HEK293 (cell line): ENCODE results near the gene TWIST2.

ENCODE experiments used
- CTCF ChIA-PET: fragments of 350-600 bp; formaldehyde crosslinking; extraction: SDS; loops from one replicate; lab custom pipeline; 2021; ENCODE audit warnings: antibody characterized with exemption; lab: Yijun Ruan, JAX
- POLR2A ChIA-PET: fragments of 300-600 bp; formaldehyde crosslinking; extraction: SDS; loops from one replicate; lab custom pipeline; 2020; ENCODE audit warnings: antibody characterized with exemption, inconsistent platforms; lab: Yijun Ruan, JAX
- H3K27ac ChIP-seq: fragments of 200-500 bp; sonication (Bioruptor generic); 2 replicates; pipeline ENCODE4 v1.5.1; 2014; ENCODE audit warnings: low read depth, low read length, control low read depth, inconsistent platforms; ENCODE audit errors: extremely low read depth
- H3K36me3 ChIP-seq, 2 experiments: fragments of 200-500 bp in 1 of 2; sonication (Bioruptor generic) in 1 of 2; 1 replicate in 1 of 2; 2 replicates in 1 of 2; pipeline ENCODE4 v1.5.1; 2014 to 2017; ENCODE audit warnings: inconsistent platforms in 2 of 2, low read length in 2 of 2; ENCODE audit not compliant: control insufficient read depth in 2 of 2, insufficient read depth in 1 of 2
- H3K4me1 ChIP-seq: fragments of 200-500 bp; sonication (Bioruptor generic); 2 replicates; pipeline ENCODE4 v1.5.1; 2014; ENCODE audit warnings: mild to moderate bottlenecking, low read length, inconsistent platforms; ENCODE audit not compliant: control insufficient read depth, insufficient read depth
- H3K4me3 ChIP-seq: 2 replicates; pipeline ENCODE4 v1.5.1; 2011; ENCODE audit warnings: low read depth, mild to moderate bottlenecking, control low read depth, low read length, moderate library complexity
- H3K9me3 ChIP-seq: fragments of 200-500 bp; sonication (Bioruptor generic); 2 replicates; pipeline ENCODE4 v1.5.1; 2014; ENCODE audit warnings: low read depth, low read length, inconsistent platforms; ENCODE audit not compliant: control insufficient read depth, insufficient read depth
- RBAK ChIP-seq: fragments of 450-650 bp; formaldehyde crosslinking; IDR thresholded peaks from 2 replicates; pipeline ENCODE4 v1.5.1; 2016; ENCODE audit warnings: missing biosample characterization, missing genetic modification characterization
- SCRT1 ChIP-seq: fragments of 450-650 bp; formaldehyde crosslinking; IDR thresholded peaks from 2 replicates; pipeline ENCODE4 v1.5.1; 2016; ENCODE audit warnings: missing biosample characterization, missing genetic modification characterization, borderline replicate concordance
- SP2 ChIP-seq: fragments of 450-650 bp; formaldehyde crosslinking; IDR thresholded peaks from 2 replicates; pipeline ENCODE4 v1.5.1; 2016; ENCODE audit warnings: missing biosample characterization, missing genetic modification characterization
- ZBTB1 ChIP-seq: fragments of 450-650 bp; formaldehyde crosslinking; IDR thresholded peaks from 2 replicates; pipeline ENCODE4 v1.5.1; 2016; ENCODE audit warnings: missing biosample characterization, missing genetic modification characterization
- ZFP3 ChIP-seq: fragments of 450-650 bp; formaldehyde crosslinking; IDR thresholded peaks from 2 replicates; pipeline ENCODE4 v1.5.1; 2016; ENCODE audit warnings: low read depth, missing biosample characterization, missing genetic modification characterization
- ZFP41 ChIP-seq: fragments of 450-650 bp; formaldehyde crosslinking; IDR thresholded peaks from 2 replicates; pipeline ENCODE4 v1.5.1; 2016; ENCODE audit warnings: missing biosample characterization, missing genetic modification characterization, borderline replicate concordance
- ZNF221 ChIP-seq: fragments of 450-650 bp; formaldehyde crosslinking; IDR thresholded peaks from 2 replicates; pipeline ENCODE4 v1.5.1; 2017; ENCODE audit warnings: missing biosample characterization, missing genetic modification characterization, borderline replicate concordance
- ZNF248 ChIP-seq: fragments of 450-650 bp; formaldehyde crosslinking; IDR thresholded peaks from 2 replicates; pipeline ENCODE4 v1.5.1; 2017; ENCODE audit warnings: missing biosample characterization, missing genetic modification characterization
- ZNF26 ChIP-seq: fragments of 450-650 bp; formaldehyde crosslinking; IDR thresholded peaks from 2 replicates; pipeline ENCODE4 v1.5.1; 2016; ENCODE audit warnings: missing biosample characterization, missing genetic modification characterization
- ZNF292 ChIP-seq: fragments of 450-650 bp; formaldehyde crosslinking; IDR thresholded peaks from 2 replicates; pipeline ENCODE4 v1.5.1; 2016; ENCODE audit warnings: low read depth, missing biosample characterization, missing genetic modification characterization, borderline replicate concordance
- ZNF311 ChIP-seq: fragments of 450-650 bp; formaldehyde crosslinking; IDR thresholded peaks from 2 replicates; pipeline ENCODE4 v1.5.1; 2017; ENCODE audit warnings: missing biosample characterization, missing genetic modification characterization, borderline replicate concordance
- ZNF510 ChIP-seq: fragments of 450-650 bp; formaldehyde crosslinking; IDR thresholded peaks from 2 replicates; pipeline ENCODE4 v1.5.1; 2018; ENCODE audit warnings: mild to moderate bottlenecking, missing genetic modification characterization, missing biosample characterization; ENCODE audit not compliant: insufficient replicate concordance
- ZNF571 ChIP-seq: fragments of 450-650 bp; formaldehyde crosslinking; IDR thresholded peaks from 2 replicates; pipeline ENCODE4 v1.5.0; 2017; ENCODE audit warnings: missing biosample characterization, missing genetic modification characterization
- ZNF645 ChIP-seq: fragments of 450-650 bp; formaldehyde crosslinking; IDR thresholded peaks from 2 replicates; pipeline ENCODE4; 2016; ENCODE audit warnings: missing biosample characterization, missing genetic modification characterization
- ZSCAN18 ChIP-seq: fragments of 450-650 bp; formaldehyde crosslinking; IDR thresholded peaks from 2 replicates; pipeline ENCODE4 v1.5.1; 2016; ENCODE audit warnings: missing biosample characterization, missing genetic modification characterization
- ZSCAN23 ChIP-seq: fragments of 450-650 bp; formaldehyde crosslinking; IDR thresholded peaks from 2 replicates; pipeline ENCODE4 v1.5.1; 2016; ENCODE audit warnings: missing biosample characterization, missing genetic modification characterization
- ZSCAN4 ChIP-seq: fragments of 450-650 bp; formaldehyde crosslinking; IDR thresholded peaks from 2 replicates; pipeline ENCODE4 v1.5.1; 2017; ENCODE audit warnings: missing biosample characterization, missing genetic modification characterization
- TF ChIP-seq, protein P1 (sequence below): fragments of 450-650 bp; IDR thresholded peaks from 2 replicates; pipeline ENCODE4 v1.5.1; 2018; ENCODE audit warnings: missing biosample characterization, mild to moderate bottlenecking, missing genetic modification characterization

Gene TWIST2

GRCh38 chr2:238891457-238892203, 43.7 kb downstream of the TWIST2 start:
- TF ChIP-seq ZSCAN23 (no peak), ZFP3 (tag by site-specific recombination) (no peak), ZNF292 (tag by site-specific recombination) (no peak), ZFP41 (tag by site-specific recombination) (no peak), ZSCAN4 (tag by site-specific recombination) (no peak), ZNF571 (no peak), ZNF510 (no peak)
- TF ChIP-seq, protein P1, sequence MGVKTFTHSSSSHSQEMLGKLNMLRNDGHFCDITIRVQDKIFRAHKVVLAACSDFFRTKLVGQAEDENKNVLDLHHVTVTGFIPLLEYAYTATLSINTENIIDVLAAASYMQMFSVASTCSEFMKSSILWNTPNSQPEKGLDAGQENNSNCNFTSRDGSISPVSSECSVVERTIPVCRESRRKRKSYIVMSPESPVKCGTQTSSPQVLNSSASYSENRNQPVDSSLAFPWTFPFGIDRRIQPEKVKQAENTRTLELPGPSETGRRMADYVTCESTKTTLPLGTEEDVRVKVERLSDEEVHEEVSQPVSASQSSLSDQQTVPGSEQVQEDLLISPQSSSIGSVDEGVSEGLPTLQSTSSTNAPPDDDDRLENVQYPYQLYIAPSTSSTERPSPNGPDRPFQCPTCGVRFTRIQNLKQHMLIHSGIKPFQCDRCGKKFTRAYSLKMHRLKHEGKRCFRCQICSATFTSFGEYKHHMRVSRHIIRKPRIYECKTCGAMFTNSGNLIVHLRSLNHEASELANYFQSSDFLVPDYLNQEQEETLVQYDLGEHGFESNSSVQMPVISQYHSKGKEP (tag by site-specific recombination), result no peak
- no peaks in the 10 kb centered on the region for H3K9me3 ChIP-seq

DNA sequence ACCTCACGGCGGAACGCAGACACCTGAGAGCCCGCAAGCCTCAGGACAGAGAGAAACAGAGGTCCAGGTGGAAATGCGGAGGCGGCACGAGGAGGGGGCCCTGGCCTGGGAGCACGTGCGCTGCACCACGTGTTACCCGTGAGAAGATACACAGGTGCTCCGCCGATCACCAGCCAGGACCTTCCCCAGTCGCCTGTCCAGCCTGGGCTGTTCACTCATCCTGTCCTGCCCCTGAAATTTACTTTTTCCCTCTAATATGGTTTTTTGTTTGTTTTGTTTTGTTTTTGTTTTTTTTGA, 44.3 kb downstream of the TWIST2 start:
- CTCF ChIA-PET, result no interaction called here
- no peak overlapping the region for H3K4me3 ChIP-seq
- TF ChIP-seq ZNF645 (tag by site-specific recombination), result no peak
- no peak for TF ChIP-seq RBAK (tag by site-specific recombination)
- no peak for TF ChIP-seq ZNF248
- TF ChIP-seq ZSCAN18 (tag by site-specific recombination), result no peak
- TF ChIP-seq ZNF26 (tag by site-specific recombination), result no peak
- TF ChIP-seq SCRT1 (tag by site-specific recombination), result no peak
- no peak for TF ChIP-seq ZNF221 (tag by site-specific recombination)
- no peak for TF ChIP-seq ZNF311
- no peak for TF ChIP-seq ZBTB1 (tag by site-specific recombination)
- TF ChIP-seq SP2 (tag by site-specific recombination), result no peak
- POLR2A ChIA-PET, result no interaction called here
- no peaks in the 10 kb centered on the region for H3K4me1 ChIP-seq
- no peaks in the 10 kb centered on the region for H3K9me3 ChIP-seq
- no peaks in the 10 kb centered on the region for H3K36me3 ChIP-seq
- no peak overlapping the region for H3K27ac ChIP-seq

More at GRCh38 chr2:238891457-238892203, 43.7 kb downstream of the TWIST2 start:
- Histone ChIP-seq H3K27ac (no peak overlapping the region), H3K4me1 (no peaks in the 10 kb centered on the region), H3K4me3 (no peak overlapping the region), H3K36me3 (no peaks in the 10 kb centered on the region)
- ChIA-PET CTCF (no interaction called here), POLR2A (no interaction called here)
